Adipose tissue (tissue), 3 donors: ENCODE data around the gene GPR18. TPM values are rescaled to one million over a fixed set of nuclear protein-coding genes. Genes with fewer than 3 reads are reported as not detected.

Experiments
- H3K27ac ChIP-seq: one replicate; pipeline ENCODE4 v1.5.1; 2013; ENCODE audit warnings: low read depth, low read length
- WGBS, 3 donors: extraction: QIAGEN DNeasy Blood & Tissue Kit; methylation state at CpG; one replicate each; pipeline ENCODE4 v1.1.7; 2013; 5-methylcytosine and 5-hydroxymethylcytosine counted together
- polyA plus RNA-seq, 3 donors: library from polyadenylated mRNA; stranded (reverse); fragments of 200-250 nt; gene quantifications; one replicate each; pipeline ENCODE4 v1.2.3, GENCODE V29; 2013
- donor health status: healthy with polysubstance abuse.
- donor health status: Bipolar disorder and iron deficiency.
- donor health status: healthy.

GPR18 gene, protein sequence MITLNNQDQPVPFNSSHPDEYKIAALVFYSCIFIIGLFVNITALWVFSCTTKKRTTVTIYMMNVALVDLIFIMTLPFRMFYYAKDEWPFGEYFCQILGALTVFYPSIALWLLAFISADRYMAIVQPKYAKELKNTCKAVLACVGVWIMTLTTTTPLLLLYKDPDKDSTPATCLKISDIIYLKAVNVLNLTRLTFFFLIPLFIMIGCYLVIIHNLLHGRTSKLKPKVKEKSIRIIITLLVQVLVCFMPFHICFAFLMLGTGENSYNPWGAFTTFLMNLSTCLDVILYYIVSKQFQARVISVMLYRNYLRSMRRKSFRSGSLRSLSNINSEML
- under 1 TPM in 2 of 3 donors, not detected in 1; 0.12 to 0.16 TPM for polyA plus RNA-seq

DNA sequence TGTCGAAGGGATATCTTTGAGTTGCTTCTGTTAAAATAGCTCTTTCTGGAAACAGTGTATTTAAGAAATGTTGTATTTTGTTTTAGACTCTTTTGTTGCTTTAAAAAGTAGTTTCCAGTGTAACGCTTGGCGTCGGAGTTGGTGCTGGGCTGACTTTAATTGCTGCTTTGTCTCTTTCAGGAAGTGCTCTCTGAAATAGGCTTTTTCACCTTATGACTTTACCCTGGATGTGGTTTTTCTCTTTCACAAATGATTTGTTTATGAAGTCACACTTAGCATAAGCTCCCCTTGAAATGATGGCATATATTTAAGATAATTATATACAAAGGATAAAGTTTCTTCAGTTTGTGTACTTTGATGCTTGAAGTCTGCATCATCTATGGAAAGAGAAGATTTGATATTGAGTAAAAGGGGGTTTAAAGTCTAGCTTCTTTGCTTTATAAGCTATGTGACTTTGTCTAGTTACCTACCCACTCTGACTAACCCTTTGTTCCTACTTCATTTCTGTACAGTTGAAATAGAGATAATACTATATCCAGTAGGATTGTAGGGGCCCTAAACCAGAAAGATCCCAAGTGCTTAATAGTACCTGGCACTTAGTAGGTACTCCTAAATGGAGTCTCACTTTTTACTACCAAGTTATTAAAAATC lies at the start of gene GPR18:
GPR18 (minus strand) TSS at position 170 of the 651 bp plus-strand sequence. CDS start 2,507 bp downstream, outside the sequence.
- 42 to 71% (median 49%) methylated on average over 4 of the region's 4 CpGs for WGBS, 3 donors
- H3K27ac ChIP-seq = no peak within 1 kb of the TSS

DNA sequence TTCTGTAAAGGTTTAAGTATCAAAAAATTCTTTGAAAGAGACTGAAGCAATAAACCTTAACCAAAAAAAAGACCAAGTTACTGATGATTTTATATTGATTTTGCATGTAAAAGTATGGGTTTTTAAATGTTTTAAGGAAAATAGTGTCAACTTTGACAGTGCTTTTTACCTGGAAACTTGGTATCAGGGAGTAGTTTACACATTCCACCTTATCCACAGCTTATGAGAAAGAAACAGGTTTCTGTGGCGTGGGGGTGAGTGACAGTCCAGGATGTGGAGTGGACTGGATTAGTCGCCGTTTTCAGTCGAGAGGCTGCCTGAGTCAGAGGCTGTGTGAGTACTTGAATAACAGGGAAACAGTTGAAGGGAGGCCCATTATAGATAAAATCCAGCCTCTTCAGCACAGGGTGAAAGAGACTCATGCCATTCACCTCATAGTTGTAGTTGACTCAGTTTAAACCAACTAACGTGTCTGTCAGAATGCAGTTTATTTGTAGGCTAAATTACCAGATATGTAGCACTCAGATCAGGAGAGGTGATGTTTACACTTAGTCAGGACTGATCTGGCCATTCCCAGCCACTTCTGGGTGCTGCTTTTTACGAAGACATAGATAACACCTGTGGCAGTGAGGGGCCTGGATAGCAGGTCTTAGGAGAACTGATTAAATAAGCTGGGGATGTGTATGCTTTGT lies 49.6 kb upstream of the GPR18 start:
- no peak overlapping the region for H3K27ac ChIP-seq
- 24 to 56% (median 55%) methylated on average over 6 of the region's 6 CpGs for WGBS, 3 donors

DNA sequence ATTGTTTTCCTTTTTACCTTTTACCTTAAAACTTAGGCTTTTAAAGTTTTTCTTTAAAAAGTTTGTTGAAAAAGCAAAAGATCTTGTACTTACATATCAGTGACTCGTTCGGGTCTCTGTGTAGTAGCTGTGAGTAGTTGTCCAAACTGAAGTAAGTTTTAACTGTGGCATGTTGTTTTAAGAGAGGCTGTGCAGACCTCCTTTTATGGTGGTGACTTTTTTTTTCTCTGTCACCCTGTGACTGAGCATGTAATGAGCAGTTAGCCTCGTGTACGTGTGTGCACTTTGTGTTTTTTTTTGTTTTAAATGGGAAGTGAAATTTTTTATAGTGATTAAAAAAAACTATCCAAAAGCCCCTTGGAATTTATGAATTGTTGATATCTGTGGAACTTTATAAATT lies 49.1 kb upstream of the GPR18 start, which contains the start of gene GPR183:
GPR183 (minus strand) TSS at position 153 of the 400 bp plus-strand sequence. CDS start 11,254 bp downstream, outside the sequence.
- 18 to 38% (median 35%) methylated on average over 4 of the region's 4 CpGs for WGBS, 3 donors
- no peak within 1 kb of the TSS for H3K27ac ChIP-seq

DNA sequence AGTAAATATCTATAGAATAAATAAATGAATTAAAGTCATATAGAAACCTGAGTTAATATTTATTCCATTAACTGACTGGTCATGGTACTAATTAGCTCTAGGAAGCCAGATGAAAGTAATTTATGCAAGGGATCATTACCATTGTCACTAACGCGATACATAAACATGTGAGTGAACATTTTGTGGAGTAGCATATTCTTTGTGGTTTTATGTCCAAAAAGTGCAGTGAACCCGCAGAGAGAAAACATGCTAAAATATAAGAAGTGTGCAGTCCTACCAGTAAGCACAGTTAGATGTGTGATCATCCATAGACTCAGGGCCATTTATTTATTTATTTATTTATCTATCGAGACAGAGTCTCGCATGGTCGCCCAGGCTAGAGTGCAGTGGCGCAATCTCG lies 47.4 kb upstream of the GPR18 start:
- H3K27ac ChIP-seq = no peak overlapping the region
- 91% methylated on average over 8 of the region's 8 CpGs for WGBS, 3 donors

DNA sequence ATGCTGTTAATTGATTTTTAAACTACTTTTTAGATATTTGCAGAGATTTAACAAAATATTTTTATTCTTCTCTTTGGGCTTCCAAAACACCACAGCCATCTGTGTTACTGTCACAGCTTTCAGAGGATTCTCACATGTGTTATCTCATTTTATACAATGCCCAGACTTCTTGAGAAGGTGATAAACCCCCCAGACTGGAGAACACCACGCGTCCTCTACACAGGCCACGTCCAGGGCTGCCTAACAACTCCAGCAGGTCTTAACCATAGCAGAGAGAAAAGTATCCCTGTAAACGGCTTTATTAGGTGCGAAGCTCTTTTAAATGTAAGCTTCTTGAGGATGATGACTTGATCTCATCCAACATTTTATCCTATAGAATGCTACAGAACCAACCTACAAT lies 47.0 kb upstream of the GPR18 start:
- 66 to 97% (median 90%) methylated on average over 5 of the region's 5 CpGs for WGBS, 3 donors
- H3K27ac ChIP-seq = no peak overlapping the region

DNA sequence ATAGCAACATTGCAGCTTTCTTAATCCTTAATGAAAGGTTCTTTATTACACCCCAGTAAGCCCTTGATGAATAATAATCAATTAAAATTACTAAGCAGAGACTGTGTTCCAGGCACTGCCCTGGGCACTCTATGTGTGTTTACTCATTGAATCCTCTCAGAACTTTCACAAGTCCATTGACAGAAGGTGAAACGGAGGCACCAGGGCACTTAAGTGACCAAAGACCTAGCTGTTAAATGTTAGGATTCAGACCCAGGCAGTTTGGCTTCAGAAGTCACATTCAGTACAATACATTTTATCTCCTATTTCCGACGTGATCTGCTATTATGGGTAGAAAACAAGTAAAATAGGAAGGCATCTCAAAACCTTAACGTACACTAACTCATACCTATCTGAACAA lies 46.4 kb upstream of the GPR18 start:
- 84 to 90% (median 87%) methylated on average over 4 of the region's 4 CpGs for WGBS, 3 donors

DNA sequence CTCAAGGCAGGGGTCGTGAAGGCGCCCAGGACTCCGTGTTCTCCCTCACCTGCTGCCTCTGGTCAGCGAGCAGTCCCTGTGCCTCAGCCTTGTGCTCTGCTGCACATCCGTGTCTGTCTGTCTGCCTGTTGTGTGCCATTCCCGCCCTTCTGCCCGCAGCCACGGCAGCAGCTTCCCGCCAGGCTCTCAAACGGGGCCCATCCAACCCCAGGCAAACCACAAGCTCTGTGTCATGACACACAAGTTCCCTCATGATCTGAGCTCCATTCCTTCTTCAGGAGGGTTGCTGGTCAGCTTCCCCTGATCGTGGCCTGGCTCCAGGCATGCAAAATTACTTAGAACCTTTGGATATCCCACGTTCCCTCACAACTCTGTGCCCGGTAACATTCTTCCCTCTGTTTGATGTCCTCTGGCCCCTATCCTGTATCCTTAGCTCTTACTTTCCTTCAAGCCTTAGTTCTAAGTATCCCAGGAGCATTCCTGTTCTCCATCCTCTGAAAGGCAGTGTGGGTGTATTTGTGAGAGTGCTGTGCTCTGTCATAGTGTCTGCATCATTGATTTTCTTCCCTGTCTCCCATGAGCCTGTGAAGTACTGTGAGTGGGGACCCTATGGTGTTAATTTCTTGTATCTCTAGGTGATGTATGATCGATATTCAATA lies 45.8 kb upstream of the GPR18 start:
- no peak overlapping the region for H3K27ac ChIP-seq

More for the DNA sequence above, 46.4 kb upstream of the GPR18 start:
- H3K27ac ChIP-seq = no peak overlapping the region

DNA sequence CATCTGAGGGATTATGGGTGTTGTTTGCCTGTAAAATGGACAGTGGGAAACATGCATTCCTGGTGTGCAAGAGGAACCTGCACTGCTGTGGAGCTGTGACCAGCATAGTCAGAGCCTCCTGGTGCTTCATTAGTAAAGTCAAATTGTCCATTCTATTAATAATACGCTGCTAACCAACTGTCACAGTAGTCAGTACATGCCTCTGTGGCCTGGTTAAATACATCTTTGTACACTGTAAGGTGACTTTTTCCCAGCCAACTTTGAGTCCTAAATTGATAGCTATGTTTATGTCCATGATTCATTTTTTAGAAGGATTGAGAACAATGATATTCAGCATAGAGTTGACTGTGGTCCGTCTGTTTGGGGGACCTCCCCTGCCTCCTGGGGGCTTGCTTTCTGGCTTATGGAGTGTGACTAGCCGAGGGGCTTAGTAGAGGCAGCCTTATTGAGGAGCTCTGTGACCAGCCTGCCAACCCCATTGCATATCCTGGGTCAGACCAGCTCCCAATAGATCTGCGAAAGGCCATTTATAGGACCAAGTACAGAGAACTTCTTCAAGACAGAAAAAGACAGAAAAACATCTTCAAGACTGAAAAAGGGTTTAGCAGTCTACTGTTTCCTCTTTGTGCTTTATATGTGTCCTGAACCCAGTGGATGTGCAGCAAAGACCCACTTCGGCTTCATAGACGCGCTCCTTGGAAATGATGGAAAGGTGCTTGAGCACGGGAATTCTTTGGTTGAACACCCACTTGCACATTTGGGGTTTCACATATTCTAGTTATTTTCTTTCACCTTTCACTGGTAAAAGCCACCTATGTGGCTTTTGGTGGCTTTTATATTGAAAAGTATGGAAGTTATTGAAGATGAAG lies 44.7 kb upstream of the GPR18 start:
- H3K27ac ChIP-seq = no peak overlapping the region
- 95 to 97% (median 96%) methylated on average over 8 of the region's 8 CpGs for WGBS, 3 donors

More for the DNA sequence above, 45.8 kb upstream of the GPR18 start:
- WGBS, 3 donors = 75 to 92% (median 83%) methylated on average over 14 of the region's 14 CpGs

DNA sequence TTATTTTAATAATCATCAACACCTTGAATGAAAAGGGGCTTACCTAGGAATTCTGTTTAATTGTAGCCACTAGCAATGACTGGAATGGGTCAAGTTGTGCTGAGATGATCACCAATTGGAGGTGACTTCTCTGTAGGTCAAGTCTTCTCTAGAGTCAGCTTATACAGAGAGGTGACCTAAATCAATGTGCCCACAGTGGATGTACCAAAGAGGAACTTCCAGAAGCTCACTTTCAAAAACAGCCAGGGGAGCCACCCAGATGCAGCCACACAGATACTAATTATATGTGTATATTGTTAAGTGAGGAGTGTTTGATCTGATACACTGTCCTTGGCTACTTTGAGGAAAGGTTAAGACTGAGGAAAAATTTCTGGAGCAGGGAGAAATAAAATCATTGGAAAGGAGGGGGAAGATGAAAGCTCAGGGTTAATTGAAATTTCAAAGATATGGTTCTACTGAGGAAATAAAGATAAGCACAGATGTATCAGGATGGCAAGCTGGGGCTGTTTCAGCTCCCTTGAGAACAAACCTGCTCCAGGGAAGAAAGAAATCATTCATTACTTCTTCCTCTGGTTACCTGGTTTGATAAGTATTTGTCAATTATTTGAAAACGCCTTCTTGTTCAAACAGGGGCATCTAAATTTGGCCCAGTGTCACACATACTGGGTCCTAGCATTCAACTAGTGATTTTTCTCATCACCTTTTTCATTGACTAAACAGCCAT lies 43.9 kb upstream of the GPR18 start:
- no peak overlapping the region for H3K27ac ChIP-seq

DNA sequence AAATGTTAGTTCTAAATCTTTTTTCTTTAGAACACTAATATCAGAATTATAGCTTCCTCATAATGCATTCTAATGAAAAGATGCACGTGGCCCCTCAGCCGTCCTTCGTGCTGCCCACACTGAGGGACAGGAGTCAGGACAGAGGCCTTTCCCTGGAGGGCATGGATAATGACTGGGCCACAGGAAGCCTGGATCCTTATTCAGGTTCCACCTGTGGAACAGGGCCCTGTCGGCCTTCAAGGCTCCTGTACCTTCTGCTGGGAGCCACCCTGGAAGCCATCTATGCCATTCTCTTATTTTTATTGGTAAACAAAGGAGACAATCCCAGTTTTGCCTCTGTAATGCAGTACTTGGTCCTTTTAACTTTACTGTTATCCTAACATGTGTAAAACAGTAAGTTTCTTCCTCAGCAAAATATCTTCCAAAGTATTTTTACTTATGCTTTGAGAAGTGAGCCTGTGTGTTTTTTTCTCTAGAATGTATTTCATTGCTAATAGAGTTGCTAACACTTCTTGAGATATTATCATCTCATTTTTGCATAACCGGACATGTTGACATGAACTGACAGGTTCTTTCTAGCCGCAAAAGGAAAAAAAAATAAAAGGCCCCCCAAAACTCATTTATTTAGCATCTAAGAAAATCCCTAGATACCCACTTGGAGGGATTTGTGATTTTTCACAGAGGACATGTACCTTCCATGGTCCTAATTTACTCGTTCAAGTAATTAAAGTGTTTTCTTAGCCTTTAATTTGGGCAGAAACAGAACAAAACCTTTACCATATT lies 43.1 kb upstream of the GPR18 start:
- H3K27ac ChIP-seq = no peak overlapping the region
- 88 to 92% (median 90%) methylated on average over 7 of the region's 7 CpGs for WGBS, 3 donors

More for the DNA sequence above, 43.9 kb upstream of the GPR18 start:
- WGBS, 3 donors = 59 to 96% (median 94%) methylated on average over 1 of the region's 1 CpG

DNA sequence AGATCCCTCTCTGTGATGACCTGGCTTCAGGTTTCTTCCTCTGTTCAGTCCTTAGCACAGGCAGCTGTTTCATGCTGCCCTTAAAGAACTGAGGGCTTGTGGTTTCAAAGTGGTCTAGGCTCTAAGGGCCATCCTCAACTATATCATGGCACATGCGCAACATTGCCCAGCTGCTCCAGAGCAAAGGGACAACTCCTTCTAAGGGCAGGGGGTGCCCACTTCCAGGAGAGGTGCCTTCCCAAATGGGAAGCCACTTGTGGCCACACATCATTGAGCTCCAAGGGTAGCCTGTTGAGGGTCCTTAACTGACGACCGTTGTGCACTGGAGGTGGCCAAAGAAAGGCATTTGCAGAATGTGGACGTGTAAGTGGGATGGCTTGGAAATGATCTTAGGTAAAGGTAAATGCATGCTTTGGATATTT lies 41.8 kb upstream of the GPR18 start:
- no peak overlapping the region for H3K27ac ChIP-seq
- 93 to 95% (median 94%) methylated on average over 4 of the region's 4 CpGs for WGBS, 3 donors

DNA sequence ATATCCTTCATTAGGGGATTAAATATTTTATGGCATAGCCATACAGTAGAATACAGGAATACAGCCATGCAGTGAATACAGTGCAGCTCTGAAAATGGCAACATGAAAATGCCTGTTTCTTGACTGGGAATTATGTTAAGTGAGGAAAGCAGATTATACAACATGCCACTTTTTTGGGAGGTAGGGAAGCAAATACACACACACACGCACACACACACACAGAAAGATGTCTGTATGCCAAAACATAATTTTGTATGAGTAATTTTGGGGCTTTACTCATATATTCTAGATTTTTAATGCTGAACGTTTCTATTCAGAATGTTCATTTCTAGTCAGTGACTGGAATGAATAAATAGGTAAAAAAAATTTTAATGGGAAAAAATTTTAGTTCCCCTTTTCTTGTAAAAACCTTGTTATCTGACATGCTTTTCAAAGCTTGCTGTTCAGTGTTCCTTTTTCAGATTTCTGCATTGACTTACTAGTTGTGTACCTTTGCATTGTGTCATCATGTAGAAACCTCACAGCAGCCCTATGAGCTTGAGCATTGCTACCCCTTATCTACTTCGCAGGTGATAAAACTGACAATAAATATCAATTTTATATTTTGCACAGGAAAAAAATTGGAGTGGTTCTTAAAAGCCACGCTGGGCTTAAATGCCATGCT lies 41.2 kb upstream of the GPR18 start:
- WGBS, 3 donors = 79 to 90% (median 85%) methylated on average over 4 of the region's 4 CpGs
- H3K27ac ChIP-seq = no peak overlapping the region

DNA sequence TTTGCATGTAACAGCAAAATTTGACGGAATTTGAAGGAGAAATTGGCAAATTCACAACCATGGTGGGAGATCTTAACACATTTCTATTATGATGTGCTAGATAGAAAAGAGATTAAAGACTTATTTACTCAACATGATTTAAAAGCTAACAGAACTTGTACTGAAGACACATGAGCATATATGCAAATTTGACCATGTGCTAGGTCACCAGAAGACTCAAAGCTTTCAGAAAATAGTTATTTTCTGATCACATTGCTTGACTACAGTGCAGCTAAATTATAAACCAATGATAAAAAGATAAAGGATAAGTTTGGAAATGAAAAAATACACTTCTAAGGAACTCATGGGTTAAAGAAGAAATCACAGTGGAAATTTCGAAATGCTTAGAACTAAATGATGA lies 39.9 kb upstream of the GPR18 start:
- H3K27ac ChIP-seq = no peak overlapping the region
- WGBS, 3 donors = 75 to 92% (median 89%) methylated on average over 2 of the region's 2 CpGs

DNA sequence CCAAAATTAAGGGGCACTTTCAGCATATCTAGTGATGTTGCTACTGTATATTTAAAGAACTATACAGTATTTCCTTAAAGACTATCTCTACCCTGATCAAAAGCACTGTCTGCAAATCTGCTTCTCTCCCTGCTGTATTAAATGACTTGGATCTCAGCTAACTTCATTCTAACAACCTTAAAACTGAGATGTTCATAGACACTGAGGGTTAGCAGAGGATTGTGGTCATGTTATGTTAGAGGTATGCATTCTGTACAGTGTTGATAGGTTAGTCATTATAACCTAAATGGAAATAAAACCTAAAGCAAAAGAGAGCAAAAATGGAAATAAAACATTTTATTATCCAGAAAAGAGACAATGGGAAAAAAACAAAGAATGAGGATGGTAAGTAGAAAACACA lies 39.2 kb upstream of the GPR18 start:
- no peak overlapping the region for H3K27ac ChIP-seq

DNA sequence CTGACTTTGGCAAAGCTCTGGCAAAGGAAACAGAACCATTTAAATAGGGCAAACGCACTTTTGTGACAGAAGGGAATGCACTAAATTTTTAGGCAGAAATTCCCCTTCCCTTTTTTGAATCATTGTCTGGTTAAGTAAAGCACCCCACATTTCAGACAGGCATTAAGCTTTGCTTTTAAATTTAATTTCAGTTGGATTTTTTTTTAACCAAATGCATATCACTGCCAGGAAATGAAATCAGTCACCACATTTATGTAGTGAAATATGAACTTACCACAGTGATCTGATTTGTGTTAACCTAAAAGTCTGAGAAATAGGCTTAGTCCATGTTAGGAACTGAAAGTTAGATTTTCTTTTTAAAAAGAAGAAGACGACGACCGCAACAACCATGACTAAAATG lies 38.2 kb upstream of the GPR18 start:
- H3K27ac ChIP-seq = no peak overlapping the region
- WGBS, 3 donors = 75 to 86% (median 85%) methylated on average over 4 of the region's 4 CpGs
